HepG2 (cell line): ENCODE results near the gene LRBA. TPM values are rescaled to one million over a fixed set of nuclear protein-coding genes. Genes with fewer than 3 reads are reported as not detected.
A peak's percentile ranks its signal among the peaks of the same experiment; 100 is the strongest.

Experiments
- ATAC-seq: fragments of 200-7000 bp; cut with Tn5 transposase; 3 replicates; pipeline ENCODE4 v1.9.1; 2020; ENCODE audit warnings: mild to moderate bottlenecking, moderate library complexity
- BruUV-seq: library from RNA; stranded (reverse); fragments of 400-500 nt; replicated peaks from 2 replicates; lab custom pipeline; 2021; lab: Mats Ljungman, UMichigan
- CTCF ChIA-PET: fragments of 300-600 bp; formaldehyde crosslinking; extraction: SDS; loops from one replicate; lab custom pipeline; 2021; ENCODE audit warnings: low total read pairs, inconsistent platforms, low intra/inter-chr PET ratio; lab: Yijun Ruan, JAX
- POLR2A ChIA-PET: fragments of 350-600 bp; sonication (Branson Sonifier 250); formaldehyde crosslinking; loops from one replicate; lab custom pipeline; 2020; ENCODE audit warnings: antibody characterized with exemption, inconsistent platforms; lab: Yijun Ruan, JAX
- DNase-seq: peaks from one replicate; pipeline ENCODE4 v3.0.0-alpha.2; 2015; ENCODE audit warnings: low spot score
- FAIRE-seq: peaks from 3 replicates; lab custom pipeline; 2011; peaks lifted over from hg19 to GRCh38; lab: Jason Lieb, UNC
- H2AFZ ChIP-seq: one replicate; pipeline ENCODE4 v1.6.1; 2011; ENCODE audit warnings: low read length, inconsistent platforms
- H3K27ac ChIP-seq: fragments of 300-600 bp; 3 replicates; pipeline ENCODE4 v1.8.0; 2011; ENCODE audit warnings: mixed run types, mild to moderate bottlenecking, mixed read lengths, low read length, inconsistent platforms; ENCODE audit not compliant: insufficient read depth; ENCODE audit errors: extremely low read length
- H3K27me3 ChIP-seq, 2 experiments: fragments of 200-600 bp in 1 of 2; 2 replicates in 1 of 2; 3 replicates in 1 of 2; pipeline versions ENCODE4 v1.6.0 to v1.8.0; 2011; ENCODE audit warnings: low read length in 2 of 2, mild to moderate bottlenecking in 2 of 2, moderate library complexity in 2 of 2, inconsistent platforms in 1 of 2; ENCODE audit not compliant: insufficient read depth in 2 of 2, control insufficient read depth in 1 of 2
- H3K36me3 ChIP-seq, 2 experiments: fragments of 200-600 bp in 1 of 2; replicated peaks in 1 of 2; 2 replicates in 1 of 2; 3 replicates in 1 of 2; pipeline versions ENCODE4 v1.5.1 to v1.8.0; 2011; ENCODE audit warnings: low read length in 2 of 2, inconsistent platforms in 1 of 2; ENCODE audit not compliant: insufficient read depth in 2 of 2, control insufficient read depth in 1 of 2
- H3K4me1 ChIP-seq: 2 replicates; pipeline ENCODE4 v1.5.1; 2012; ENCODE audit warnings: low read length, inconsistent platforms; ENCODE audit not compliant: insufficient read depth
- H3K4me2 ChIP-seq: 2 replicates; pipeline ENCODE4 v1.6.0; 2011; ENCODE audit warnings: low read depth, low read length, inconsistent platforms
- H3K4me3 ChIP-seq, 3 experiments: fragments of 200-600 bp in 1 of 3; sonication (generic), shearing (Covaris generic) in 1 of 3; replicated peaks in 1 of 3; 2 replicates each; pipeline ENCODE4 v1.5.1; 2011 to 2016; ENCODE audit warnings: low read length in 3 of 3, inconsistent platforms in 2 of 3, low read depth in 2 of 3, mild to moderate bottlenecking in 2 of 3, control low read depth in 1 of 3, mixed read lengths in 1 of 3; ENCODE audit not compliant: insufficient read depth in 1 of 3
- H3K79me2 ChIP-seq: one replicate; pipeline ENCODE4 v1.6.1; 2011; ENCODE audit warnings: low read length, inconsistent platforms; ENCODE audit not compliant: insufficient read depth
- H3K9ac ChIP-seq: 2 replicates; pipeline ENCODE4 v1.6.0; 2011; ENCODE audit warnings: mild to moderate bottlenecking, low read depth, low read length, inconsistent platforms; ENCODE audit not compliant: insufficient read depth
- H3K9me3 ChIP-seq: 2 replicates; pipeline ENCODE4 v1.5.1; 2012; ENCODE audit warnings: mild to moderate bottlenecking, low read length
- H4K20me1 ChIP-seq: 2 replicates; pipeline ENCODE4 v1.6.0; 2011; ENCODE audit warnings: inconsistent platforms, mild to moderate bottlenecking, low read length, moderate library complexity; ENCODE audit not compliant: insufficient read depth
- ATF7 ChIP-seq, 2 experiments: fragments of 450-650 bp in 1 of 2; sonication (generic) in 1 of 2; formaldehyde crosslinking in 1 of 2; IDR thresholded peaks; 2 replicates each; pipeline versions ENCODE4 v1.4.0 to v1.6.1; 2016 to 2020; ENCODE audit warnings: antibody characterized with exemption in 1 of 2, mild to moderate bottlenecking in 1 of 2, missing genetic modification reagents in 1 of 2
- FOXJ3 ChIP-seq: sonication (generic); formaldehyde crosslinking; IDR thresholded peaks from 2 replicates; pipeline ENCODE4 v1.4.0; 2020; ENCODE audit warnings: missing genetic modification reagents, mild to moderate bottlenecking, borderline replicate concordance
- MAFF ChIP-seq: IDR thresholded peaks from 2 replicates; pipeline ENCODE4 v1.6.1; 2011; ENCODE audit warnings: low read depth, low read length, improper control_type of control experiment
- MAFK ChIP-seq, 2 experiments: IDR thresholded peaks in 1 of 2; conservative IDR thresholded peaks in 1 of 2; 2 replicates each; pipeline ENCODE4 v1.6.1; 2011; ENCODE audit warnings: improper control_type of control experiment in 2 of 2, low read length in 2 of 2
- POLR2AphosphoS2 ChIP-seq: IDR thresholded peaks from 2 replicates; pipeline ENCODE4 v1.6.1; 2011; ENCODE audit warnings: low read depth, low read length, improper control_type of control experiment
- RFX1 ChIP-seq: fragments of 450-650 bp; IDR thresholded peaks from 2 replicates; pipeline ENCODE4 v1.6.1; 2017
- TBP ChIP-seq: sonication (generic); formaldehyde crosslinking; IDR thresholded peaks from 2 replicates; pipeline ENCODE4 v1.5.0; 2020; ENCODE audit warnings: missing genetic modification reagents
- THAP8 ChIP-seq: sonication (generic); formaldehyde crosslinking; IDR thresholded peaks from 2 replicates; pipeline ENCODE4 v1.5.1; 2020; ENCODE audit warnings: missing genetic modification reagents, mild to moderate bottlenecking, borderline replicate concordance
- ZBTB20 ChIP-seq: sonication (generic); formaldehyde crosslinking; IDR thresholded peaks from 2 replicates; pipeline ENCODE4 v1.8.1; 2023; ENCODE audit warnings: missing genetic modification reagents, low read depth, mild to moderate bottlenecking, borderline replicate concordance
- ZNF234 ChIP-seq: sonication (generic); formaldehyde crosslinking; conservative IDR thresholded peaks from 2 replicates; pipeline ENCODE4 v1.5.1; 2020; ENCODE audit warnings: mild to moderate bottlenecking, missing genetic modification reagents
- WGBS: methylation state at CpG from one replicate; pipeline ENCODE4 v1.1.6; 2017; ENCODE audit warnings: low lambda C conversion rate; 5-methylcytosine and 5-hydroxymethylcytosine counted together
- in situ Hi-C: cut with HindIII; loops from 2 replicates; pipeline ENCODE4 v1.10.0; 2017; ENCODE audit warnings: low pct_unique_long_range_greater_than_20kb; ENCODE audit not compliant: extremely low pct_ligation_motif_present
- intact Hi-C: fragments of 100-400 bp; cut with micrococcal nuclease; formaldehyde crosslinking; loops from one replicate; pipeline ENCODE4 v1.10.0; 2022; ENCODE audit not compliant: unreplicated experiment
- polyA plus RNA-seq, 8 experiments: library from polyadenylated mRNA; depleted of rRNA in 3 of 8; stranded (reverse) in 7 of 8; unstranded in 1 of 8; fragments of >200 nt; fragmentation: Illumina TruSeq in 4 of 8; extraction: Trizol in 4 of 8; gene quantifications; 2 replicates each; pipeline versions ENCODE4 v1.2.1 to v1.2.3, GENCODE V29; 2011 to 2016; ENCODE audit warnings: low read depth in 4 of 8, missing spikeins in 1 of 8, mixed read lengths in 1 of 8; ENCODE audit not compliant: insufficient read depth in 1 of 8
- total RNA-seq, 5 experiments: library from RNA; depleted of rRNA; stranded (reverse); fragments of >200 nt; fragmentation: Illumina TruSeq; extraction: Trizol; gene quantifications; 2 replicates each; pipeline ENCODE4 v1.2.3, GENCODE V29; 2016; ENCODE audit warnings: low read depth in 1 of 5
- TF ChIP-seq, protein P1 (sequence below), 2 experiments: IDR thresholded peaks; 2 replicates each; pipeline ENCODE4 v1.6.1; 2011 to 2012; ENCODE audit warnings: low read length in 2 of 2, borderline replicate concordance in 1 of 2, low read depth in 1 of 2, mild to moderate bottlenecking in 1 of 2, moderate library complexity in 1 of 2

LRBA gene
- total and polyA plus RNA-seq, 2 of the 13 experiments (the other 11 are each of a cell fraction or from before 2014, with no cell fraction given), result 21.0 to 37.2 TPM

- no TSS peak for BruUV-seq
Observed at GRCh38 chr4:150988238-150988637, 26.8 kb downstream of the LRBA start.

GRCh38 chr4:150987204-150987603 is 27.9 kb downstream of the LRBA start:
- no peak overlapping the region for H3K4me2 ChIP-seq
- no peaks in the 10 kb centered on the region for H3K36me3 ChIP-seq
- intact Hi-C loops, result no loop called here
- no peak overlapping the region for H2AFZ ChIP-seq
- in situ Hi-C loops, result no loop called here
- no peaks in the 10 kb centered on the region for H3K4me1 ChIP-seq
- H3K4me3 ChIP-seq, result no peak overlapping the region
- no peak overlapping the region for H3K27ac ChIP-seq
- FAIRE-seq (no peak), ATAC-seq (no peak), DNase-seq (no peak)
- ChIA-PET CTCF (no interaction called here), POLR2A (no interaction called here)
- no peak overlapping the region for H3K9ac ChIP-seq
- H3K79me2 ChIP-seq, result peaks cover 15% of the 10 kb centered on the region
- peak; percentile 61 for TF ChIP-seq MAFF
- peak; percentile 69 to 71 for TF ChIP-seq MAFK (conservative IDR thresholded peaks at IDR 0.05 in 1 of 2, IDR thresholded peaks at IDR 0.05 in 1 of 2; ENCODE audit: low read length in 2 of 2)
- TF ChIP-seq THAP8, result no peak
- TF ChIP-seq RFX1, result no peak
- no peak for TF ChIP-seq POLR2AphosphoS2
- TF ChIP-seq, protein P1, sequence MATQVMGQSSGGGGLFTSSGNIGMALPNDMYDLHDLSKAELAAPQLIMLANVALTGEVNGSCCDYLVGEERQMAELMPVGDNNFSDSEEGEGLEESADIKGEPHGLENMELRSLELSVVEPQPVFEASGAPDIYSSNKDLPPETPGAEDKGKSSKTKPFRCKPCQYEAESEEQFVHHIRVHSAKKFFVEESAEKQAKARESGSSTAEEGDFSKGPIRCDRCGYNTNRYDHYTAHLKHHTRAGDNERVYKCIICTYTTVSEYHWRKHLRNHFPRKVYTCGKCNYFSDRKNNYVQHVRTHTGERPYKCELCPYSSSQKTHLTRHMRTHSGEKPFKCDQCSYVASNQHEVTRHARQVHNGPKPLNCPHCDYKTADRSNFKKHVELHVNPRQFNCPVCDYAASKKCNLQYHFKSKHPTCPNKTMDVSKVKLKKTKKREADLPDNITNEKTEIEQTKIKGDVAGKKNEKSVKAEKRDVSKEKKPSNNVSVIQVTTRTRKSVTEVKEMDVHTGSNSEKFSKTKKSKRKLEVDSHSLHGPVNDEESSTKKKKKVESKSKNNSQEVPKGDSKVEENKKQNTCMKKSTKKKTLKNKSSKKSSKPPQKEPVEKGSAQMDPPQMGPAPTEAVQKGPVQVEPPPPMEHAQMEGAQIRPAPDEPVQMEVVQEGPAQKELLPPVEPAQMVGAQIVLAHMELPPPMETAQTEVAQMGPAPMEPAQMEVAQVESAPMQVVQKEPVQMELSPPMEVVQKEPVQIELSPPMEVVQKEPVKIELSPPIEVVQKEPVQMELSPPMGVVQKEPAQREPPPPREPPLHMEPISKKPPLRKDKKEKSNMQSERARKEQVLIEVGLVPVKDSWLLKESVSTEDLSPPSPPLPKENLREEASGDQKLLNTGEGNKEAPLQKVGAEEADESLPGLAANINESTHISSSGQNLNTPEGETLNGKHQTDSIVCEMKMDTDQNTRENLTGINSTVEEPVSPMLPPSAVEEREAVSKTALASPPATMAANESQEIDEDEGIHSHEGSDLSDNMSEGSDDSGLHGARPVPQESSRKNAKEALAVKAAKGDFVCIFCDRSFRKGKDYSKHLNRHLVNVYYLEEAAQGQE (IDR thresholded peaks at IDR 0.05; ENCODE audit: borderline replicate concordance in 1 of 2, low read depth in 1 of 2, low read length in 2 of 2), result no peak
- TF ChIP-seq TBP (CRISPR knock-in tag), result no peak
- 100% methylated on average over 3 of the region's 3 CpGs for WGBS
- no peaks in the 10 kb centered on the region for H3K27me3 ChIP-seq
- BruUV-seq, result no TSS peak
- H4K20me1 ChIP-seq, result no peaks in the 10 kb centered on the region; the same call in 1 of the 2 replicates
- no peaks in the 10 kb centered on the region for H3K9me3 ChIP-seq

More at GRCh38 chr4:150988238-150988637, 26.8 kb downstream of the LRBA start:
- no peak overlapping the region for H2AFZ ChIP-seq
- H3K4me1 ChIP-seq, result no peaks in the 10 kb centered on the region
- no peak overlapping the region for H3K4me3 ChIP-seq
- ChIA-PET POLR2A (no interaction called here), CTCF (no interaction called here)
- H3K9me3 ChIP-seq, result no peaks in the 10 kb centered on the region
- intact Hi-C loops (no loop called here), in situ Hi-C loops (no loop called here)
- no peaks in the 10 kb centered on the region; the same call in 1 of the 2 replicates for H4K20me1 ChIP-seq
- FAIRE-seq, result no peak
- no peak overlapping the region for H3K4me2 ChIP-seq
- no peak overlapping the region for H3K27ac ChIP-seq
- no peaks in the 10 kb centered on the region for H3K27me3 ChIP-seq
- TF ChIP-seq ATF7 (IDR thresholded peaks at IDR 0.05) (peak; percentile 65), ATF7 (CRISPR knock-in tag; IDR thresholded peaks at IDR 0.05) (no peak), ZBTB20 (CRISPR knock-in tag) (no peak), ZNF234 (CRISPR knock-in tag) (no peak), FOXJ3 (CRISPR knock-in tag) (no peak)
- TF ChIP-seq, all 625 proteins: peak for 1
- DNase-seq (no peak), ATAC-seq (no peak)
- Histone ChIP-seq H3K36me3 (no peaks in the 10 kb centered on the region), H3K9ac (no peak overlapping the region), H3K79me2 (peaks cover 15% of the 10 kb centered on the region)
- WGBS, result 92% methylated on average over 2 of the region's 2 CpGs
